HT-29 (cell line): ENCODE results near the gene IL1RAPL2. TPM values are rescaled to one million over a fixed set of nuclear protein-coding genes. Genes with fewer than 3 reads are reported as not detected.
"Not testable (repeated sequence)": the region's sequence is repeated elsewhere in the genome, so short reads cannot be mapped to it uniquely, and the experiment has no call there.

ENCODE experiments used
- DNase-seq: peaks from one replicate; pipeline ENCODE4 v3.0.0-alpha.2; 2015; ENCODE audit warnings: low spot score
- total RNA-seq: library from RNA; depleted of rRNA; stranded (reverse); fragments of >200 nt; shearing (Covaris generic); gene quantifications from 2 replicates; pipeline ENCODE4 v1.2.3, GENCODE V29; 2014

The IL1RAPL2 gene
- total RNA-seq, 1 experiment from 2014 or later: not detected

DNA sequence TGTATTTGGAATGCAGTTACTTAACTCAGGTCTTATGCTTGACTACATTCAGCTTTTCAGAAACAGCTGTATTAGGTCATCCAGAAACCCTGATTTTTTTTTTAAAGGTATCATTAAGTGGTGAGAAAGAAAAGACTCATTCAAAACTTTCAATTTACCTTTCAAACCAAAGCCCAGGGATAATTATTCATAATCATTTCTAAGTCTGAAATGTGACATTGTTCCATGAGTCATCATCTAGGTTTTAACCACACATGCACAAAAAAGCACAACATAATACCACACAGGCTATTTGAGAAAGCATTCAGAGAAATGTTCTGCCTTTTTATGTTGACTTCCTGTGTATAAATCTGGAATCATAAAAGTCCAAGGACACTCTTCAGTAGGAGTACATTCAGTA is 288.2 kb downstream of the IL1RAPL2 start:
- no peak for DNase-seq

DNA sequence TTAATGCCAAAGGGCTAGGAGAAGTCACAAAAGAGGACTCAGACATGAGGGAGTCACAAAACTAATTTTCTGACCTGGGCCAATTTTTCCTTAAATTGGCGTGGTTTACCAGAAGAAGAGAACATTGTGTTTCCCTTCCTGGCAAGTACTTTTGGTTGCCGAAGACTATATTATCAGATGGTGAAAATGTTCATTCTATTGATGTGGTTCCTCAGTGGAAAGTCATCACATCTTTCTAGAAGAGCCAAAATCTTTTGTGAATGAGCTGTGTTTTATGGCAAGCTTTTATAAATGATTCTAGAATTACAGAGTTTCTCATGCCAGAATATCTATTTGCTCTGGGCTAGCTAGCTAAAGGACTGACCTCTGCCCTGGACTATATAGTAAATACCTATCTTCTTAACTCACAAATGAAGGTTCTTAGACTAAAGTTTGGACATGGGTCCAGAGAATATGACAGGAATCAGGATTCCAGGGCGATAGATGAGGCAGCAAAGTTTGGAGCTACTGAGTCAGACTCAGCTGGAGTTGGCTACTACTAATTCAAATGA is 288.9 kb downstream of the IL1RAPL2 start:
- no peak for DNase-seq

DNA sequence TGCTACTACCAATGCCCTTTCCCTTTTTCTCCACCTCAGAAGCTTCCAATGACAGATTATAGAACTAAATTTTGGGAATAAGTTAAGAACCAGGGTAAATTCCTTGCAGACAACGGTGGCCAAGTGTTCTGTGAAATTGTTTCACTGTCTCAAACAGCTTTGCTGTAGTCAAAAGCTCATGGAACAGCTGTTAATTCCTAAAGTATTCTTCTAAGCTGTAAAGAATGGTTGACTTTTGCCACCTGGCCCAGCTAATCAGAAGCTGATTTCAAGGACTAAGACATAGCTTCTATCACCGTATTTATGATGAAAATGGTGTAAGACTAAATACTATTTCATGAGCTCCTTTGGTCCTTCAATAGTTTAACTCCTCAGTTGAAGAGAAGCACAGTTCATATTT is 297.5 kb downstream of the IL1RAPL2 start:
- no peak for DNase-seq

DNA sequence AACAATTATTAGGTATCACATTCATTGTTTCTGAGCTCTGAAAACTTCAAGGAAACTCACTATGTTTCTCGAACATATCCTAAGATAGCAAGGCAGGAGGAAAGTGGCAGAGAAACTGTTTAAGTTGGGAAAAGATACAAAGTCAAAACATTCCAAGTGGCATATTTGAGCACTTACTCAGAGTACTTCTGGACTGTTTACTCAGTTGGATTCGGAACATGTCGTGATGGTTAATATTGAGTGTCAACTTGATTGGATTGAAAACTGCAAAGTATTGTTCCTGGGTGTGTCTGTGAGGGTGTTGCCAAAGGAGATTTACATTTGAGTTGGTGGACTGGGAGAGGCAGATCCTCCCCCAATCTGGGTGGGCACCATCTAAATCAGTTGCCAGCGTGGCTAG is 298.3 kb downstream of the IL1RAPL2 start:
- DNase-seq: no peak

DNA sequence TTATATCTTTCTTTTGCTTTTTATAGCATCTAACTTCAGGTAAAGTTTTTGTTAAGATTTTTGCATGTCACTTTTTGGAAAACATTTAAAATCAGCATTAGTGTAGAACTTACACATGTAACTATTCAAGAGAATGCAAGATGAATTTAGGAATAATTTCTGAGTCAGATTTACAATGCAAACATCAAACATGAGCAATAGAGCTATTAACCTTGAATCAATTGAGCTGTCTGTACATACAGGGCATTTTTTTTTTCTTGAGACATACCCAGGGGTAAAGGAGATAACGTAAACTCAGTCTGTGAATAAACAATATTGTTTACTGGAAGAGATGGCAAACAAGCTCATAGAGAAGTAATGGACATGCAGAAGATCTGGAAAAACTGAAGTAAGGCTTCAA is 311.5 kb downstream of the IL1RAPL2 start:
- DNase-seq: no peak

DNA sequence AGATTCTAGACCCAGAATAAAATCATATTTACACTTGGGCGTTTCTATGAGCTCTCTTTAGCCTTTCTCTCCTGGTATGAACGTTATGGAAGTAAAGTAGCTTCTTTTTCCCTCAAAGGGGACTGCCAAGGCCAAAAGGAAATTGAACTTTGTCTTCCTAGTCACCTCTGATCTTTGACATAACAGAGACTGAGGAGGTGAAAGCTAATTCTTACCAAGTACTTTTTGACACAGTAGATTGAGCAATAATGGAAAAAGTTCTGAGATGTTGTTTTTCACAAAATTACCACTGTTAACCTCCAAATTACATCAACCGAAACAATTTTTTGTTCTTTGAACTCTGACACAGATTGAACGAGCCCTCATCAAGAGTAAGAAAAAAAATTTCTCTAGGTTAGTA is 336.1 kb downstream of the IL1RAPL2 start:
- no peak for DNase-seq

DNA sequence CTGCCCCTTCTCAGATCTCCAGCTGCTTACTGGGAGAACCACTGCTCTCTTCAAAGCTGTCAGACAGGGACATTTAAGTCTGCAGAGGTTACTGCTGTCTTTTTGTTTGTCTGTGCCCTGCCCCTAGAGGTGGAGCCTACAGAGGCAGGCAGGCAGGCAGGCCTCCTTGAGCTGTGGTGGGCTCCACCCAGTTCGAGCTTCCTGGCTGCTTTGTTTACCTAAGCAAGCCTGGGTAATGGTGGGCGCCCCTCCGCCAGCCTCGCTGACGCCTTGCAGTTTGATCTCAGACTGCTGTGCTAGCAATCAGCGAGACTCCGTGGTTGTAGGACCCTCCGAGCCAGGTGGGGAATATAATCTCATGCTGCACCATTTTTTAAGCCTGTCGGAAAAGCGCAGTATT is 343.7 kb downstream of the IL1RAPL2 start:
- DNase-seq: not testable (repeated sequence)

DNA sequence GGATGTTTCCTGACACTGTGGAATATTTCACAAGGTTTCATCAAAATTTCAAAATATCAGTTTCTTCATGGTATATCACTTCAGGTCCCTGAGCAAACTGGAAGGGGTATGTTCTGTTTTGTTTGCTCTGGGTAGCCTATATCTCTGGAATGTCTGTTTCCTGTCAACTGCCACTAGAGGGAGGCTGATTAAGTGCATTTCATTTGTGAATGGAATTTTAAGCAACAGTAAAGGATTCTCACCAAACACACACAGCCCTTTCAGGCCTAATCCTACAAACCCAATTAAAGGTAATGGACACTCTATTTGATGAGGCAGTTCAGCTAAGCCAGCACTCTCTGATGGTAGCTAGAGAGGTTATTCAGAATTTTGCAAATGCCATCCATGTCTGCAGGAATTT is 347.3 kb downstream of the IL1RAPL2 start:
- peak; percentile 18 for DNase-seq

DNA sequence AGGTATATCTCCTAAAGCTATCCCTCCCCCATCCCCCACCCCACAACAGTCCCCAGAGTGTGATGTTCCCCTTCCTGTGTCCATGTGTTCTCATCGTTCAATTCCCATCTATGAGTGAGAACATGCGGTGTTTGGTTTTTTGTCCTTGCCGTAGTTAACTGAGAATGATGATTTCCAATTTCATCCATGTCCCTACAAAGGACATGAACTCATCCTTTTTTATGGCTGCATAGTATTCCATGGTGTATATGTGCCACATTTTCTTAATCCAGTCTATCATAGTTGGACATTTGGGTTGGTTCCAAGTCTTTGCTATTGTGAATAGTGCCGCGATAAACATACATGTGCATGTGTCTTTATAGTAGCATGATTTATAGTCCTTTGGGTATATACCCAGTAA is 348.7 kb downstream of the IL1RAPL2 start:
- not testable (repeated sequence) for DNase-seq

DNA sequence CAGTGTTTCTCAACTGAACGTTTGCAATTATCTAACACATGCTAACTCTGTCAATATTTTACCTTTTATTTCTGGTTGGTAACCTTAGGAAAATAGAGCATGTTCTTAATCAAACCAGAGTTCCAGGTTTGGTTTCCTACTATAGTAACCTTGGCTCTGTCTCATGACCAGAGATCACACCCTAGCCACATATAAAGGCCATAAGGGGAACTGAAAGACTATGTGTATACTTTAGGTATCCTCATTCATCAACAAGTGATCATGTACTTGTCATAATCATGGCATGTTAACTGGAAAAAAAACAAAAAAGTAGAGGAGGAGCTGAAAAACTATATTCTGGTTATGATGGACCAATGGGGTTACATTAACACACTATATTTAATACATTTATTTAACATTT is 352.1 kb downstream of the IL1RAPL2 start:
- no peak for DNase-seq

DNA sequence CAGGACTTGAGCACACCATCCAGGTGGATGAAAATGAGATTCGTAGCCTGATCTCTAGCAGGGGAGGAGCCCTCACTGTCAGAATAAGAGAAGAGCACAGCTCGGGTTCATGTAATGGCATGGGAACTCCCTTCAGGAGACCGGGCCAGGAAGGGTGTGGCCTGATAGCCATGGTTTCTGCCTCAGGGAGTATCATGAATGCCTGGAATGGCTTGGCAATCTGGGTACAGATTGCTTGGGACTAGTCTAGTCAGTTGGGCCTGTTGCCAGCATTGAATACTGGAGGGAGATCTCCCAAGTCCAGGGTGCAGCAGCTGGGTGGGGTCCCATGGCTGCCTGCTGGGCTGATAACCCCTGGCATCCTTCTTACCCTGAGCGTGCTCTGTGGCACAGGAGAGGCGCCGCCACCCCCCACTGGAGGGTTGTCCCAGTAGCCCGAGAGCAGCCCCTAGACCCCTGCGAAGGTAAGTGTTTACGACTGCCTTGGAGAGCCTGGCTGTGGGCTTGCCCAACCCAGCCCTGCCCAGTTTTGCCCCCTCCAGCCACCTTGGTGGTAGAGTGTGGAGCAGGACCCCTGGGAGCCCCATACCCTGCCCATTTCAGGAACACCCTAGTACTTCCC is 355.7 kb downstream of the IL1RAPL2 start:
- DNase-seq: no peak

DNA sequence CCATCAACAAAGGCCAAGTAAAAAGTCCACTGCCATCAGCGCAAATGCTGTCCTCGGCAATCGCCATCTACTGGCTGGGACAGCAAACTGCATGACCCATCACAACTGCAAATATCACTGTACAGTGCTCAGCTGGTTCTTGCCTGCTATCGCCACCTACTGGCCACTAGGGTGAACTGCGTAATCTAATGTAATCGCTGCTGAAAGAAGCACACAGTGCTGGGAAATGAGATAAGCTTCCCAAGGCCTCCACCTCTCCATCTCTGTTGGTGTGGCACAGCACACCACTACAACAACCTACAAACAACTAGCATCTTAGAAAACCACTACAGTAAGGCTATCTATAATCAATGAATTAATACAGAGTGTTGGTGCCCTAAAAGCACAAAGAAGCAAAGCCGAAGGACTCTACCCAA is 356.2 kb downstream of the IL1RAPL2 start:
- DNase-seq: peak; percentile 88

DNA sequence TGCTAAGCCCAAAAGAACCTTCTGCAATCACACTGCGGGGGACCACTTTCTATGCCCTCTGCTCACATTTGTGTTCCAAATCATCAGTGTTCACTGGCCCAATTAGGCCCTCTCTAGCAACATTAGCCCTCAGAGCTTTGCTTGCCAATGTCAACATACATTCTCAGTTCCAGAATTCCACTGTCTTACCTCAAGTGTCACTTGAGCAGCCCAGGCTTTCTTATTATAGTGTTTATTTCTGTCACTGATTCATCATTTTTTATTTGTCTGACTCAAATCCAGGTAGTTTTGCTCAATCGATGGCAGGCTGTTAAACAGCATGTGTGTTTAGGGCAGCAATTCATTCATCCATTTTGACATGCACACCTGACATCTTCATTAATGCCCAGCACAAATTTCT is 363.3 kb downstream of the IL1RAPL2 start:
- no peak for DNase-seq

DNA sequence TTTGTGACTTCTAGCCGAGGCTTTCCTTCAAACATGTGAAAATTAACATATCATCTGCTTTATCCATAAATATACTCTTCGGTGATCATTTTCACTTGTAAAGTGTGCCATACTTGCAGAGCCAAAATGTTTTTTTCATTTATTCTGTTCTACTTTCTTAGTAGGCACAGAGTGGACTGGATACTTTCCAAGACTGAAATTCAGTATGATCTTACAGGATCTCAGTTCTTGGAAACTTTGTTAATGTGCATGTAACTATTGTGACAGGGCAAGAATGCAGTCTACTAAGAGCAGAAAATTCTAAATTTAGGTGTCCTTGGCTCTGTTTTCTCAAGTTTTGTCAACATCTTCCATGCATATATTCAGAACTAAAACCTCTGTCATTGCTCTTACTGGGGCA is 369.6 kb downstream of the IL1RAPL2 start:
- DNase-seq: no peak

DNA sequence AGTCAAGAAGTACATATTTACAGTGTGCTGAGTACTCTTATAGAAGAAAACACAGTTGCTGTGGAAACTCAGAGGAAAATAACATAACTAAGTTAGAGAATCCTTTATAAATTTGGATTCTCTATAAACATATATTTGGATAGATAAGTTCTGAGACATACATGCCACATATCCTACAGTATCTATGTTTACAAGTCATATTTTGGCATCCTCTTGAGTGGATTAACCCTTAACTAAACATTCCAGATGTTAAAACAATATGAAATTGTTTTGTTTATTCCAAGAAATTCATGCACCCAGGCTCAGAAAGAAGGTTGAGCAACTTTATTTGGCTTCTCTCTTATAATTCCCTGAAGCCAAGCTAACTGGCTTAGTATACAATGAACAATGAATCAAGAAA is 387.3 kb downstream of the IL1RAPL2 start:
- DNase-seq: no peak

DNA sequence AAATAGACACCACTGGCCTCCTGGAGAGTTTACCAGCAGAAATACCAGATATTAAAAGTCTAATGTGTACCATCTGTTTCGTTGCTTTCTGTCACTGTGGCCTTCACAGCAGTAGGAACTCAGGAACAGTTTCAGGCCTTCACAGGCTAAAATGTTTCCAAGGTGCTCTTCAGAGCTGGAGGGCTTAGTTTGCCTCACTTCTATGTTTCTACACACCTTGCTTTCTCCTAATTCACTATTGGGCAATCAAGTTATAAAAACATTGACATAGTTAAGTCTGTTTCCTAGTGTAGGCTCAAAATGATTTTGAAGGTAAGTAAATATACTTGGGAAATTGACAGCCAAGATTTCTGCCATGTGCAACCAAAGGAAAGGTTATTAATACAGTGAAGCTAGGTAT is 395.9 kb downstream of the IL1RAPL2 start:
- no peak for DNase-seq

DNA sequence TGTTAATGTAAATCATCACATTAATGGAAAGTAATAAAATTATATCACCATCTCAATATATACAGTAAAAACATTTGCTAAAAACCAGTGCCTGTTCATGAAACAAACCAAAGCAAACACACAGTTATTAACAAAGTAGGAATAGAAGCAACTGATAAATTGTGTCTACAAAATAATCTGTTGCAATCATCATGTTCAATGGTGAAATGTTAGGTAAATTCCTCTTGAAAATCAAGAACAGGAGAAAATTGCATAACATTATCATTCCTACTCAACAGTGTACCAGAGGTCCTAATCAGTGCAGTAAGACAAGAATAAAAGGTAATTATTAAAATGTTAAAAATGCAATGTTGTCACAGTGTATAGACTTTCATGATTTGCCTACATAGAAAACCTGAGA is 402.2 kb downstream of the IL1RAPL2 start:
- no peak for DNase-seq

DNA sequence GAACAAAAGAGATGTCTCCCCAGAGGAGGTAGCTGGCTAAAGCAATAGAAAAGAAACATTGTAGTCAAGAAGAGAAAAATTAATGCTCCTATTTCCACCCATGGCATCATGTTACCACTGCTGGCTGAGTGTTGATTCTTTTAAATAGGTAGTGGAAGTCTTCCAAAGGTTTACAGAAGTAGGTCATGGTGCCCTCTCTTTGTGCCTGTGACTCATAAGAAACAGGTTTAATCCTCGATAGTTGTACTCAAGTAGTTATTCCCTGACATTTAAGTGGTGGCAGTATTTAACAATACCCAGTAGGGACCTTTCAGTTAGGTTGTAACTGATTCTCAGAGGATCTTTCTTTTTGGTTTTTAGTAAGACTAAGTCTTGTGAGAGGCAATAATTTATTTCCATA is 406.7 kb downstream of the IL1RAPL2 start:
- no peak for DNase-seq

DNA sequence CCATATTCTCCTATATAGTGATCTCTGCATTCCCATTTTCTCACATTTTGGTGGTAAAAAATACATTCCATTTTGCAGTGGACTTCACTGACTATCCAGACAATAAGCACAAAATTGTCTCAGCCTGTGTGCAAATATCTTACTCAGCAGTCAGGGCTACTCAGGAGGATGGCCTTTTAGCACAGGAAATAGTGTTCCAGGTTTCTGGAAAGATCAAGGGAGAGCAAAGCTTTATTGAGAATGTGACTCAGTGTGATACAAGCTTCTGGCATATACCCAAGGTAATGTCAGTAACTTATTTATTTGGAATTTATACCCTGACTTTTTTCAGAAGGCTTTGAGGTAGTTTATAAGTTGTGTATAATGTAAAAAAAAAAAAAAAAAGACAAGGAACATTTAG is 421.1 kb downstream of the IL1RAPL2 start:
- no peak for DNase-seq

DNA sequence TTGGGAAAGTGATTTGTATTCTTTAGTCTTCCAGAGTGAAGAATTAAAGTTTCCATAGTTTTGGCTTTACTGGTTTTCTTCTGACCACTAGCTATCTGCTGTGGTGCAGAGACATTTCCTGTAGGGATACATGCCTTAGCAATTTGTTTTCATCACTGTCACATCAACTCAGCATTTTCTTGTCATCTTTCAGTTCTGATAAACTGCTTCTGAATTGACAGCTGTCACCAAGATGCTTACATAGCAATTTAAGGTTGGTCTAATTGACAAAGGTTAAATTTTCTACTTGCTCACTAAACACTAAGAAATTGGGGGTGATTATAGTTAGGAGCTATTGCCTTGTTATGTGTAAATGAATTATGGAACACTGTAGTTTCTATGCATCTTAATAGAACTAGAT is 422.0 kb downstream of the IL1RAPL2 start:
- no peak for DNase-seq

DNA sequence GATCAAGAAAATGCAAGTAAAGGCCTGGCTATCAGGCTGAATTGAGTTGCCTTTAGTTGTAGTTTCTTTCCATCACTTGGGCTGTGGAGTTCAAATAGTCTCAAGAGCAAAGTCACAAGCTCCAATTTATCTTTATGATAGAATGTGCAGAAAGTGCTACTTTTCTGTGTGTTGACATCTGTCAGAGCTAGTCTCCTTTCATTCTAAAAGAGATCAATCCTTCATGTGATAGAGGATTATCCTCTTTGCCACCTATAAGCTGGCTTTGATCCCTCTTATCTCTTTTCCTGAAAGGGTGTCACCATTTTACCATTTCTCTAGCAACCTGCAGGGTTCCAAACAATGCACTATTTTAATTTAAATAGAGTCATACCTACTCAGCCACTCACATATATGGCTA is 429.5 kb downstream of the IL1RAPL2 start:
- no peak for DNase-seq

DNA sequence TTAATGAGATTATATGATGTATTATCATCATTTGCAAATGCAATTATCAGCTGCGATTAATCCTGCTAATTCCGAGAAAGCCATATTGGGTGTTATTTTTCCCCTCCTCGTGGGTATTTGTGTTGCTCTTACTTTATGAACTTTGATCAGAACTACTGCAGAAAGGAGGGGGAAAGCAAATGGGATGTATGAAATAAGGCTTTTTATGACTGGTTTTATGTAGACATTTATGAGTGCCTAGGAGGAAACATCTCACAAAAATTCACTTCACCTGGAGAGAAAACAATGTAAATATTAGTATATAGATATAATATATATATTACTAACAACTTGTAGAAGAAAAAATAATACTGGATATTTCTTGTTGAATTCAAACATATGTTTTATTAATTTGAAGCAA is 440.1 kb downstream of the IL1RAPL2 start:
- no peak for DNase-seq

DNA sequence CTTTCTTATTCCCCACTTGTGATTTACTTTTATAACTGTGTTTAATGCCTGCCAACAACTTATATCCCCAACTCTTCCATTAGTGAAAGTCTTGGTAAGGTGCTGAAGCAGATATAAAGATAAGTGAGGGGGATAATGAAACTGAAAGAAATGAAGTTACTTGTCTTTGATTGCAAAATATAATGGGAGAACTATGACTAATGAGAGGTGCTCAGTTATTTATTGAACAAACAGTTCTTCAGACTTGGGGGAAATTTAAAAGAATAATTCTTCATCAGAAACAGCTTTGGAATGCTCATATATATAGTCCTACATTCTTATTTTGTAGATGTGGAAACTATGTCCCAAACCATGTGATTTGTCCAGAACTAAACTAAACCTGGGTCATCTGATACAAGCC is 441.0 kb downstream of the IL1RAPL2 start:
- no peak for DNase-seq

DNA sequence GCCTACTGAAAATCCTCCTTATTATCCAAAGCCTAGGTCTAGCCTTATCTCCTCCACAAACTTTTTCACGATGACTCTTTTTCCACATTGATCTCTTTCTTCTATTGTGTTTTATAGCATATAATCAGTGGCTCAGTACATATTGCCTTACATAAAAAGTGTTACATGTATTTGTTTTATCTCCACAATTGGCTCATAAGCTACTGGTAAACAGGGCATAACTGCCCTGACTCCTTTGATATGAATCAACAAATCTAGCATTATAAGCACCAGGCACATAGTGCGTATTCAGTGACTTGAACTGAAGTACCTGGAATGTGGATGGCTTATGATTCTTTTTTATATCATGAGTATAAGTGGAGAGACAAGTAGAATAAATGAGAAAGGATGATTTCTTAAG is 447.7 kb downstream of the IL1RAPL2 start:
- no peak for DNase-seq
